ENCODE measurements around the gene ICA1.
A peak's percentile ranks its signal among the peaks of the same experiment; 100 is the strongest.

The ICA1 gene

GRCh38 chr7:8160250-8160649, 101.7 kb downstream of the ICA1 start:
- DNase-seq (ENCODE audit: low spot score) = no peak

GRCh38 chr7:8159595-8159994, 102.4 kb downstream of the ICA1 start:
- no peak for DNase-seq (ENCODE audit: low spot score)

GRCh38 chr7:8157296-8157695, 104.7 kb downstream of the ICA1 start:
- DNase-seq (ENCODE audit: low spot score) = no peak

GRCh38 chr7:8155836-8156235, 106.1 kb downstream of the ICA1 start:
- DNase-seq (ENCODE audit: low spot score) = no peak

GRCh38 chr7:8154272-8154671, 107.7 kb downstream of the ICA1 start:
- no peak for DNase-seq (ENCODE audit: low spot score)

- no peak for DNase-seq (ENCODE audit: low spot score)
Measured at GRCh38 chr7:8152489-8153192, 109.3 kb downstream of the ICA1 start.

- DNase-seq (ENCODE audit: low spot score) = no peak
Measured at GRCh38 chr7:8151161-8151725, 110.7 kb downstream of the ICA1 start.

GRCh38 chr7:8149222-8149621, 112.7 kb downstream of the ICA1 start:
- DNase-seq (ENCODE audit: low spot score) = no peak

GRCh38 chr7:8147760-8148463, 114.1 kb downstream of the ICA1 start:
- DNase-seq (ENCODE audit: low spot score) = no peak

GRCh38 chr7:8146788-8147413, 115.1 kb downstream of the ICA1 start:
- DNase-seq (ENCODE audit: low spot score) = peak; percentile 43

GRCh38 chr7:8146106-8146787, 115.7 kb downstream of the ICA1 start:
- DNase-seq (ENCODE audit: low spot score) = no peak

GRCh38 chr7:8144856-8145255, 117.1 kb downstream of the ICA1 start:
- no peak for DNase-seq (ENCODE audit: low spot score)

- no peak for DNase-seq (ENCODE audit: low spot score)
Measured at GRCh38 chr7:8143151-8143874, 118.7 kb downstream of the ICA1 start.

- no peak for DNase-seq (ENCODE audit: low spot score)
Measured at GRCh38 chr7:8142477-8142876, 119.5 kb downstream of the ICA1 start.

- no peak for DNase-seq (ENCODE audit: low spot score)
Measured at GRCh38 chr7:8141070-8141469, 120.9 kb downstream of the ICA1 start.

GRCh38 chr7:8136051-8136730, 125.8 kb downstream of the ICA1 start:
- no peak for DNase-seq (ENCODE audit: low spot score)

- no peak for DNase-seq (ENCODE audit: low spot score)
Measured at GRCh38 chr7:8135417-8135816, 126.5 kb downstream of the ICA1 start.

- DNase-seq (ENCODE audit: low spot score) = no peak
Measured at GRCh38 chr7:8134089-8134733, 127.8 kb downstream of the ICA1 start.

GRCh38 chr7:8133188-8133848, 128.6 kb downstream of the ICA1 start:
- no peak for DNase-seq (ENCODE audit: low spot score)

All from iPS-NIHi11 (cell line).